Kidney epithelial cell (primary cell): ENCODE measurements around the gene TMEM59L. TPM values are rescaled to one million over a fixed set of nuclear protein-coding genes. Genes with fewer than 3 reads are reported as not detected.

ENCODE experiments used
- DNase-seq: peaks from one replicate; pipeline ENCODE4 v3.0.0-alpha.2; 2010; ENCODE audit warnings: low read depth
- H3K27me3 ChIP-seq: 2 replicates; pipeline ENCODE4 v1.6.0; 2011; ENCODE audit warnings: low read length; ENCODE audit not compliant: control insufficient read depth, insufficient read depth
- H3K36me3 ChIP-seq: 2 replicates; pipeline ENCODE4 v1.5.1; 2011; ENCODE audit warnings: low read length; ENCODE audit not compliant: control insufficient read depth, insufficient read depth
- H3K4me3 ChIP-seq: 2 replicates; pipeline ENCODE4 v1.5.1; 2011; ENCODE audit warnings: low read depth, mild to moderate bottlenecking, control low read depth, low read length
- CTCF ChIP-seq: IDR thresholded peaks from 2 replicates; pipeline ENCODE4 v1.5.1; 2011; ENCODE audit warnings: mild to moderate bottlenecking, moderate library complexity, low read length, control low read depth, inconsistent platforms; ENCODE audit not compliant: insufficient read depth, poor library complexity, severe bottlenecking
- total RNA-seq: library from RNA; depleted of rRNA; stranded (reverse); fragments of >200 nt; gene quantifications from 2 replicates; pipeline ENCODE4 v1.2.3, GENCODE V29; 2015

Gene TMEM59L
- total RNA-seq, 1 donor from 2014 or later: 3.8 TPM

DNA sequence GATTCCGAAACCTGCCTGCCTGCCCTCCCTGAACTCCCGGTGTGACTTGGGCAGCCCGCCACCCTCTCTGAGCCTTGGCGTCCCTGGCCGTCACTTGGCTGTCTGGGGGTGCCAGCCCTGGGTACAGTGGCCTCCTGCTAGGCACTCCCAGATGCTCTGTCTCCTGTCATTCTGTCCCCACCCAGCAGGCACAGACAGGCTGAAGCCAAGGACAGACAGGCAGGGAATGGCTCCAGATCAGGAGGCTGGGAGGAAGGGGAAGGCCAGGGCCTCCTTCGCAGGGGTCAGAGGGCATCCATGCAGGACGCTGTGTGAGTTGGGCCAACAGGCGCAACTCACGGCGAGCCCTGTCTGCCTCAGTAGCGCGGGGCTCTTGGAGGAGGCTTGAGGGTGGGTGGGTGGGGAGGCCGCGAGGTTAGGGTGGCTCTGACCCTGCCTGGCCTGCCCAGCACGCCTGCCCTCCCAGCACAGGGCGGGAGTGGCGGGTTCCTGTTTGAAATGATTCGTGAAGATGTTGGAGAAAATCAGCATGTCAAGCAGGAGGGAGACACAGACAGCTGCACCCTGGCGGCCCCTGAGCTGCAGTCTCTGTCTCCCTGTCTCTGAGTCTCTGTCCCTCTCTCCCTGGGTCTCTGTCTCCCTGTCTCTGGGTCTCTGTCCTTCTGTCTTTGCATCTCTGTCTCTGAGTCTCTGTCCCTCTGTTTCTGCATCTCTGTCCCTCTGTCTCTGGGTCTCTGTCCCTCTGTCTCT, 43.8 kb downstream of the TMEM59L start:
- H3K4me3 ChIP-seq: no peak overlapping the region
- no peak for TF ChIP-seq CTCF
- no peaks in the 10 kb centered on the region for H3K36me3 ChIP-seq
- peaks cover 6% of the 10 kb centered on the region for H3K27me3 ChIP-seq
- no peak for DNase-seq

DNA sequence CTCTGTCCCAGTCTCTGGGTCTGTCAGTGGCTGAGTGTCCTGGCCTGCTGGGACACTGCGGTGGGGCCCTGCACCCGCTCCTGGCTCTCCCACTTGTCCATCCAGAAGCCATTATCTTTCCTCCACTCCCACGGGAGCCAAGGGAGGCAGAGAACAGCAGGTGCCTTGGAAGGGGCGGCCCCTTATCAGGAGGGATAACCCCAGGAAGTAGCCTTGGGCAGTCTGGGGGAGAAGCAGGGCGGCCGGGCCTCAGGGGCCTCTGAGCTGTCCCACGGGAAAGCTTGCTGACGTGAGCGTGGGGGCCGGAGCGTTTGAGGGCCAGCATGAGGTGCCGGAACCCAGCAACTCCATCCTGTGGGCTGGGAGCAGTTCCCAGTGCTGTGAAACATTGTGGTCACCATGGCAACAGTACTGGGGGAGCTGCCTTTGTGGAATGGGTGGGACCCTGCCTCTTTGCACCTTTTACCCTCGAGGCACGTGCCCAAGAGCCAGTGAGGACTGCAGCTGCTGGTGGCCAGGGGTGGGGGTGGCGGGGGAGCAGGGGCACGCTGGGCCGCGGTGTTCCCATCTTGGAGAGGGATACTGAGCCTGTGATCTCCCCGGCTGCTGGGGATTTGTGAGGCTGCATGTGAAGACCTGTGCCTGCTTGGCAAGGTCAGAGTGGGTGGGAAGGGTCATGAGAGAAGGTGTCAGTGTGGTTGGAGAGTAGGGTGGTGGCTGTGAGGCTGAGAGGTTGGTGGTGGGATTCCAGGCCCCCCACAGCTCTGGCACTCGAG, 45.1 kb downstream of the TMEM59L start:
- H3K4me3 ChIP-seq: no peak overlapping the region
- peak; percentile 65 for DNase-seq
- H3K27me3 ChIP-seq: peaks cover 6% of the 10 kb centered on the region
- H3K36me3 ChIP-seq: no peaks in the 10 kb centered on the region
- no peak for TF ChIP-seq CTCF

- TF ChIP-seq CTCF: no peak
- DNase-seq: no peak
- no peaks in the 10 kb centered on the region for H3K36me3 ChIP-seq
- peaks cover 6% of the 10 kb centered on the region for H3K27me3 ChIP-seq
- no peak overlapping the region for H3K4me3 ChIP-seq
These were observed 45.7 kb downstream of the TMEM59L start for GRCh38 chr19:18658366-18658855.

DNA sequence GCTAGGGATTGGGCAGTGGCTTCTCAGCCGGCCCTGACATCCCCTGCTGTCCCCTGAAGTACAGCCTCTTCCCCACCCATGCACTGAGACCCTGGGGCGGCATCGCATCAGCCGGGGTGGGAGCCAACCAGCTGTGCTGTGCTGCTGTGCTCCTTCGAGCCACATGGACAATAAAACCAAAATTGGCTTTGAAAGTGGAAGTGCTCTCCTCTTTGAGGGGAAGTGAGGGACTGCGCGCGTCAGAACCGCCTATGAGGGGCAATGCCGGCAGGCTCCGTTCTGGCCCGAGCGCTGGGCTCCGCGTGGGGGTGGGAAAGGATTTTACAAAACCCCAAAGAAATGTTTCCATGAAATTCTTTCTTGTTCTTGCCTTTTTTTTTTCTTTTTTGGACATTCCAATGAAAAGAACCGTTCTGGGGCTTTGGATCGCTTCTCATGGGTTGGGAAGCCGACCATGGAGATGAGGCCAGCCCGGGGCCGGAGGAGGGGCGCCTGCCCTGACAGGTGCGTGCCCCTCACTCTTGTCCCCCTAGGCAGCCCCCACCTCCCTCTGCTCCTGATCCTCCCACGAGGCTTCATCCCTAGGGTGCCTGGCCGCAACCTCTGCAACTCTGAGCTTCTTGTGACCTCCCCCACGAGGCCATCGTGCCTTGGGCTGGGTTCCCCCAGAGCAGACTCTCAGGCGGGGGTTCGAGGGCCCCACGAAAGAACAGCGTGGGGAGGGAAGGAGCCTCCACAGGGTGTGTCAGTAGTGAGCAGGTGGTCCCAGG, 46.8 kb downstream of the TMEM59L start:
- H3K36me3 ChIP-seq: no peaks in the 10 kb centered on the region
- DNase-seq: no peak
- peaks cover 6% of the 10 kb centered on the region for H3K27me3 ChIP-seq
- no peak for TF ChIP-seq CTCF
- no peak overlapping the region for H3K4me3 ChIP-seq

GRCh38 chr19:18660051-18660910, 47.6 kb downstream of the TMEM59L start:
- Histone ChIP-seq H3K4me3 (no peak overlapping the region), H3K27me3 (peaks cover 6% of the 10 kb centered on the region), H3K36me3 (no peaks in the 10 kb centered on the region)
- no peak for TF ChIP-seq CTCF
- no peak for DNase-seq
